ENCODE measurements around the gene PRPF31. TPM values are rescaled to one million over a fixed set of nuclear protein-coding genes. Genes with fewer than 3 reads are reported as not detected.
A peak's percentile ranks its signal among the peaks of the same experiment; 100 is the strongest.

The PRPF31 gene
- total RNA-seq, 1 experiment from 2014 or later, result 67.3 TPM

- H3K4me3 ChIP-seq, result no peak within 1 kb of the TSS
- H3K4me1 ChIP-seq, result no peaks in the 10 kb centered on the region
- no peak within 1 kb of the TSS for H3K27ac ChIP-seq
- no peaks in the 10 kb centered on the region for H3K36me3 ChIP-seq
- H3K27me3 ChIP-seq, result no peaks in the 10 kb centered on the region
- no peaks in the 10 kb centered on the region for H3K9me3 ChIP-seq (replicated peaks)
- peak in 1 of 2 experiments; percentile 16 for DNase-seq
These were observed 15.0 kb upstream of the PRPF31 start, which contains the start of gene OSCAR for GRCh38 chr19:54100561-54100960. OSCAR (minus strand) TSS chr19:54100803; CDS start chr19:54100792, 11 bp downstream.

GRCh38 chr19:54102421-54103169, 13.0 kb upstream of the PRPF31 start, which contains the start of gene NDUFA3:
NDUFA3 (plus strand) TSS chr19:54102855; CDS start chr19:54102879, 24 bp downstream.
- H3K4me3 ChIP-seq, result peak within 1 kb of the TSS; percentile 82
- H3K27me3 ChIP-seq, result no peaks in the 10 kb centered on the region
- H3K27ac ChIP-seq, result no peak within 1 kb of the TSS
- DNase-seq, result peak; percentile 97 to 98
- no peaks in the 10 kb centered on the region for H3K4me1 ChIP-seq
- H3K36me3 ChIP-seq, result no peaks in the 10 kb centered on the region; the same call in 1 of the 2 replicates
- H3K9me3 ChIP-seq (replicated peaks), result no peaks in the 10 kb centered on the region

- H3K4me3 ChIP-seq, result no peak overlapping the region
- H3K27me3 ChIP-seq, result no peaks in the 10 kb centered on the region
- peaks cover 13% of the 10 kb centered on the region; the same call in 1 of the 2 replicates for H3K36me3 ChIP-seq
- H3K9me3 ChIP-seq (replicated peaks), result no peaks in the 10 kb centered on the region
- no peaks in the 10 kb centered on the region for H3K4me1 ChIP-seq
- no peak for DNase-seq
- no peak overlapping the region for H3K27ac ChIP-seq
These were observed 10.4 kb upstream of the PRPF31 start for GRCh38 chr19:54104998-54105715.

GRCh38 chr19:54105796-54106195, 9.8 kb upstream of the PRPF31 start:
- no peak overlapping the region for H3K4me3 ChIP-seq
- no peaks in the 10 kb centered on the region for H3K27me3 ChIP-seq
- no peaks in the 10 kb centered on the region for H3K9me3 ChIP-seq (replicated peaks)
- peaks cover 13% of the 10 kb centered on the region; the same call in 1 of the 2 replicates for H3K36me3 ChIP-seq
- no peak overlapping the region for H3K27ac ChIP-seq
- DNase-seq, result no peak
- H3K4me1 ChIP-seq, result no peaks in the 10 kb centered on the region

- H3K27me3 ChIP-seq, result no peaks in the 10 kb centered on the region
- H3K4me3 ChIP-seq, result no peak overlapping the region
- no peaks in the 10 kb centered on the region for H3K4me1 ChIP-seq
- H3K27ac ChIP-seq, result no peak overlapping the region
- H3K36me3 ChIP-seq, result peaks cover 15% of the 10 kb centered on the region; the same call in 1 of the 2 replicates
- no peaks in the 10 kb centered on the region for H3K9me3 ChIP-seq (replicated peaks)
- DNase-seq, result no peak
These were observed 8.8 kb upstream of the PRPF31 start for GRCh38 chr19:54106716-54107115.

GRCh38 chr19:54107876-54108490, 7.6 kb upstream of the PRPF31 start:
- Histone ChIP-seq H3K27ac (no peak overlapping the region), H3K4me1 (no peaks in the 10 kb centered on the region), H3K9me3 (replicated peaks) (no peaks in the 10 kb centered on the region), H3K27me3 (no peaks in the 10 kb centered on the region), H3K4me3 (no peak overlapping the region), H3K36me3 (peaks cover 15% of the 10 kb centered on the region; the same call in 1 of the 2 replicates)
- no peak for DNase-seq

GRCh38 chr19:54108496-54108895, 7.1 kb upstream of the PRPF31 start:
- no peak overlapping the region for H3K27ac ChIP-seq
- H3K9me3 ChIP-seq (replicated peaks), result no peaks in the 10 kb centered on the region
- H3K4me1 ChIP-seq, result no peaks in the 10 kb centered on the region
- H3K4me3 ChIP-seq, result no peak overlapping the region
- no peaks in the 10 kb centered on the region for H3K27me3 ChIP-seq
- peaks cover 15% of the 10 kb centered on the region; the same call in 1 of the 2 replicates for H3K36me3 ChIP-seq
- no peak for DNase-seq

GRCh38 chr19:54109651-54110050, 5.9 kb upstream of the PRPF31 start:
- H3K4me3 ChIP-seq, result no peak overlapping the region

GRCh38 chr19:54114340-54115108, 1.0 kb upstream of the PRPF31 start:
- DNase-seq, result no peak
- Histone ChIP-seq H3K27ac (no peak overlapping the region; the same call in 1 of the 2 replicates), H3K9me3 (replicated peaks) (no peaks in the 10 kb centered on the region), H3K27me3 (no peaks in the 10 kb centered on the region), H3K36me3 (peaks cover 8% of the 10 kb centered on the region; the same call in 1 of the 2 replicates), H3K4me1 (peaks cover 3% of the 10 kb centered on the region; the same call in 1 of the 2 replicates), H3K4me3 (peak overlapping the region; percentile 69)

More at GRCh38 chr19:54109651-54110050, 5.9 kb upstream of the PRPF31 start:
- Histone ChIP-seq H3K36me3 (peaks cover 18% of the 10 kb centered on the region; the same call in 1 of the 2 replicates), H3K27me3 (no peaks in the 10 kb centered on the region), H3K4me1 (no peaks in the 10 kb centered on the region), H3K9me3 (replicated peaks) (no peaks in the 10 kb centered on the region), H3K27ac (no peak overlapping the region)
- no peak for DNase-seq

- peaks cover 3% of the 10 kb centered on the region; the same call in 1 of the 2 replicates for H3K4me1 ChIP-seq
- DNase-seq, result no peak
- H3K36me3 ChIP-seq, result peaks cover 20% of the 10 kb centered on the region
- H3K27ac ChIP-seq, result no peak overlapping the region
- H3K27me3 ChIP-seq, result no peaks in the 10 kb centered on the region
- H3K9me3 ChIP-seq (replicated peaks), result no peaks in the 10 kb centered on the region
- H3K4me3 ChIP-seq, result no peak overlapping the region
These were observed 5.7 kb downstream of the PRPF31 start for GRCh38 chr19:54121259-54121658.

- Histone ChIP-seq H3K4me3 (no peak overlapping the region), H3K36me3 (peaks cover 23% of the 10 kb centered on the region), H3K27me3 (no peaks in the 10 kb centered on the region), H3K9me3 (replicated peaks) (no peaks in the 10 kb centered on the region), H3K4me1 (no peaks in the 10 kb centered on the region), H3K27ac (no peak overlapping the region)
- no peak for DNase-seq
These were observed 8.1 kb downstream of the PRPF31 start for GRCh38 chr19:54123682-54124081.

GRCh38 chr19:54124393-54124792, 8.8 kb downstream of the PRPF31 start:
- Histone ChIP-seq H3K9me3 (replicated peaks) (no peaks in the 10 kb centered on the region), H3K4me3 (no peak overlapping the region), H3K27me3 (no peaks in the 10 kb centered on the region), H3K27ac (no peak overlapping the region), H3K4me1 (no peaks in the 10 kb centered on the region), H3K36me3 (peaks cover 23% of the 10 kb centered on the region)
- no peak for DNase-seq

GRCh38 chr19:54125713-54126112, 10.2 kb downstream of the PRPF31 start:
- no peaks in the 10 kb centered on the region for H3K4me1 ChIP-seq
- H3K27me3 ChIP-seq, result no peaks in the 10 kb centered on the region
- H3K36me3 ChIP-seq, result peaks cover 19% of the 10 kb centered on the region
- no peak for DNase-seq
- no peak overlapping the region for H3K4me3 ChIP-seq
- H3K9me3 ChIP-seq (replicated peaks), result no peaks in the 10 kb centered on the region
- H3K27ac ChIP-seq, result no peak overlapping the region

Measured in SJCRH30 (cell line).